GM21737 (cell line): ENCODE results near the gene NUTM2D.
"Not testable (repeated sequence)": the region's sequence is repeated elsewhere in the genome, so short reads cannot be mapped to it uniquely, and the experiment has no call there.

Experiments
- ATAC-seq: cut with Tn5 transposase; IDR thresholded peaks from one replicate; pipeline ENCODE4 v1.9.1; 2021; ENCODE audit warnings: mild to moderate bottlenecking, moderate library complexity; ENCODE audit not compliant: unreplicated experiment

Gene NUTM2D

GRCh38 chr10:87374091-87374490 lies 16.5 kb downstream of the NUTM2D start:
- ATAC-seq: not testable (repeated sequence)

GRCh38 chr10:87379115-87379514 lies 21.6 kb downstream of the NUTM2D start:
- ATAC-seq: not testable (repeated sequence)

GRCh38 chr10:87383149-87383857 lies 25.8 kb downstream of the NUTM2D start:
- ATAC-seq: not testable (repeated sequence)

GRCh38 chr10:87384283-87384682 lies 26.7 kb downstream of the NUTM2D start:
- not testable (repeated sequence) for ATAC-seq

- not testable (repeated sequence) for ATAC-seq
These were observed 28.3 kb downstream of the NUTM2D start for GRCh38 chr10:87385762-87386360.

GRCh38 chr10:87391360-87391759 lies 33.8 kb downstream of the NUTM2D start:
- not testable (repeated sequence) for ATAC-seq

- ATAC-seq: not testable (repeated sequence)
These were observed 38.7 kb downstream of the NUTM2D start for GRCh38 chr10:87396206-87396605.

GRCh38 chr10:87398436-87398835 lies 40.9 kb downstream of the NUTM2D start:
- ATAC-seq: peak; percentile 60

GRCh38 chr10:87407516-87408467 lies 50.2 kb downstream of the NUTM2D start:
- ATAC-seq: not testable (repeated sequence)

DNA sequence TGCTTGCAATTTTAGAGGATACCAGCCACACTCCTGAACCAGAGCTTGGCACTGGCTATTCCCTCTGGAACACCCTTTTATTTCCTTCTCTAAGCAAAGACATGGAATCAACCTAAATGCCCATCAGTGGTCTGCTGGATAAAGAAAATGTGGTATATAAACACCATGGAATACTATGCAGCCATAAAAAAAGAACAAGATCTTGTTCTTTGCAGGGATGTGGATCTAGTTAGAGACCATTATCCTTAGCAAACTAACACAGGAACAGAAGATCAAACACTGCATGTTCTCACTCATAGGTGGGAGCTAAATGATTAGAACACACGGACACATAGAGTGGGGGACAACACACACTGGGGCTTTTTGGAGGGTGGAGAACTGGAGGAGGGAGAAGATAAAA lies 56.4 kb downstream of the NUTM2D start:
- not testable (repeated sequence) for ATAC-seq
